ENCODE data around the gene PAM.
A peak's percentile ranks its signal among the peaks of the same experiment; 100 is the strongest.

PAM gene

GRCh38 chr5:102753889-102754766, 977 bp upstream of the PAM start:
- no peak for DNase-seq (ENCODE audit: low read depth)
- Histone ChIP-seq H3K36me3 (ENCODE audit: control insufficient read depth, insufficient read depth, low read length, severe bottlenecking) (no peaks in the 10 kb centered on the region), H3K9ac (ENCODE audit: low read length) (peak overlapping the region; percentile 89), H3K4me1 (ENCODE audit: control insufficient read depth, insufficient read depth, low read length) (peaks cover 11% of the 10 kb centered on the region), H3K4me3 (ENCODE audit: low read length) (peak overlapping the region; percentile 95), H3K9me3 (ENCODE audit: control insufficient read depth, low read length) (no peaks in the 10 kb centered on the region), H3K27me3 (replicated peaks; ENCODE audit: control insufficient read depth, insufficient read depth, low read length) (no peaks in the 10 kb centered on the region)

- Histone ChIP-seq H3K4me1 (ENCODE audit: control insufficient read depth, insufficient read depth, low read length) (peaks cover 28% of the 10 kb centered on the region), H3K4me3 (ENCODE audit: low read length) (peak overlapping the region; percentile 95), H3K9ac (ENCODE audit: low read length) (peak overlapping the region; percentile 89), H3K9me3 (ENCODE audit: control insufficient read depth, low read length) (no peaks in the 10 kb centered on the region), H3K36me3 (ENCODE audit: control insufficient read depth, insufficient read depth, low read length, severe bottlenecking) (no peaks in the 10 kb centered on the region), H3K27me3 (replicated peaks; ENCODE audit: control insufficient read depth, insufficient read depth, low read length) (no peaks in the 10 kb centered on the region)
- DNase-seq (ENCODE audit: low read depth) = peak; percentile 90
These were observed 724 bp downstream of the PAM start for GRCh38 chr5:102755686-102756371.

DNA sequence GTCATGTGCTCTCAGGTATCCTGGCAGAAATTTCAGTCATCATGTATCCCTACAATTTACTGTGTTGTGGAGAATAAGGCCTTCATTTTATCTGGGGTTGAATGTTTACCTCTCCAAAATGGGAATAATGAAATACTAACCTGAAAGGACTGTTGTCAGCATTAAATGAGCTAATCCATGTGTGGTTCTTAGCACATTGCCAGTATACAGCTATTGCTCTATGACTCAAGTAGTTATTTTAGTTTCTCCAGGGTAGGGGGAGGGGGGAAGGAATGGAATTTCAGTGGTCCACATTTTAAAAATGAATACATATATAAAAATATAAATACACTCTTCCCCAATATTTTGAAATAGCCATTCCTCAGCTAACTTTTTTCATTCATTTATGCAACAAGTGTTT, 3.5 kb downstream of the PAM start:
- peak; percentile 44 for DNase-seq (ENCODE audit: low read depth)
- Histone ChIP-seq H3K9ac (ENCODE audit: low read length) (no peak overlapping the region), H3K9me3 (ENCODE audit: control insufficient read depth, low read length) (no peaks in the 10 kb centered on the region), H3K4me3 (ENCODE audit: low read length) (no peak overlapping the region), H3K36me3 (ENCODE audit: control insufficient read depth, insufficient read depth, low read length, severe bottlenecking) (no peaks in the 10 kb centered on the region), H3K4me1 (ENCODE audit: control insufficient read depth, insufficient read depth, low read length) (peaks cover 54% of the 10 kb centered on the region), H3K27me3 (replicated peaks; ENCODE audit: control insufficient read depth, insufficient read depth, low read length) (no peaks in the 10 kb centered on the region)

- DNase-seq (ENCODE audit: low read depth) = no peak
- H3K4me1 ChIP-seq (ENCODE audit: control insufficient read depth, insufficient read depth, low read length) = peaks cover 55% of the 10 kb centered on the region
- H3K9me3 ChIP-seq (ENCODE audit: control insufficient read depth, low read length) = no peaks in the 10 kb centered on the region
- no peaks in the 10 kb centered on the region for H3K36me3 ChIP-seq (ENCODE audit: control insufficient read depth, insufficient read depth, low read length, severe bottlenecking)
- no peak overlapping the region for H3K9ac ChIP-seq (ENCODE audit: low read length)
- H3K4me3 ChIP-seq (ENCODE audit: low read length) = no peak overlapping the region
- H3K27me3 ChIP-seq (replicated peaks; ENCODE audit: control insufficient read depth, insufficient read depth, low read length) = no peaks in the 10 kb centered on the region
These were observed 4.2 kb downstream of the PAM start for GRCh38 chr5:102759289-102759688.

- H3K9ac ChIP-seq (ENCODE audit: low read length) = no peak overlapping the region
- no peaks in the 10 kb centered on the region for H3K36me3 ChIP-seq (ENCODE audit: control insufficient read depth, insufficient read depth, low read length, severe bottlenecking)
- H3K27me3 ChIP-seq (replicated peaks; ENCODE audit: control insufficient read depth, insufficient read depth, low read length) = no peaks in the 10 kb centered on the region
- H3K4me3 ChIP-seq (ENCODE audit: low read length) = no peak overlapping the region
- H3K9me3 ChIP-seq (ENCODE audit: control insufficient read depth, low read length) = no peaks in the 10 kb centered on the region
- no peak for DNase-seq (ENCODE audit: low read depth)
- peaks cover 55% of the 10 kb centered on the region for H3K4me1 ChIP-seq (ENCODE audit: control insufficient read depth, insufficient read depth, low read length)
These were observed 4.6 kb downstream of the PAM start for GRCh38 chr5:102759700-102760099.

GRCh38 chr5:102760815-102761214, 5.7 kb downstream of the PAM start:
- Histone ChIP-seq H3K4me1 (ENCODE audit: control insufficient read depth, insufficient read depth, low read length) (peaks cover 55% of the 10 kb centered on the region), H3K36me3 (ENCODE audit: control insufficient read depth, insufficient read depth, low read length, severe bottlenecking) (no peaks in the 10 kb centered on the region), H3K27me3 (replicated peaks; ENCODE audit: control insufficient read depth, insufficient read depth, low read length) (no peaks in the 10 kb centered on the region), H3K9ac (ENCODE audit: low read length) (no peak overlapping the region), H3K4me3 (ENCODE audit: low read length) (no peak overlapping the region), H3K9me3 (ENCODE audit: control insufficient read depth, low read length) (no peaks in the 10 kb centered on the region)
- peak; percentile 80 for DNase-seq (ENCODE audit: low read depth)

GRCh38 chr5:102762095-102762534, 7.0 kb downstream of the PAM start:
- H3K36me3 ChIP-seq (ENCODE audit: control insufficient read depth, insufficient read depth, low read length, severe bottlenecking) = no peaks in the 10 kb centered on the region
- H3K4me1 ChIP-seq (ENCODE audit: control insufficient read depth, insufficient read depth, low read length) = peaks cover 55% of the 10 kb centered on the region
- H3K27me3 ChIP-seq (replicated peaks; ENCODE audit: control insufficient read depth, insufficient read depth, low read length) = no peaks in the 10 kb centered on the region
- DNase-seq (ENCODE audit: low read depth) = peak; percentile 61
- H3K9ac ChIP-seq (ENCODE audit: low read length) = peak overlapping the region; percentile 78
- no peaks in the 10 kb centered on the region for H3K9me3 ChIP-seq (ENCODE audit: control insufficient read depth, low read length)
- H3K4me3 ChIP-seq (ENCODE audit: low read length) = peak overlapping the region; percentile 63

GRCh38 chr5:102762562-102763227, 7.6 kb downstream of the PAM start:
- Histone ChIP-seq H3K36me3 (ENCODE audit: control insufficient read depth, insufficient read depth, low read length, severe bottlenecking) (no peaks in the 10 kb centered on the region), H3K9me3 (ENCODE audit: control insufficient read depth, low read length) (no peaks in the 10 kb centered on the region), H3K4me1 (ENCODE audit: control insufficient read depth, insufficient read depth, low read length) (peaks cover 57% of the 10 kb centered on the region), H3K27me3 (replicated peaks; ENCODE audit: control insufficient read depth, insufficient read depth, low read length) (no peaks in the 10 kb centered on the region), H3K4me3 (ENCODE audit: low read length) (peak overlapping the region; percentile 22), H3K9ac (ENCODE audit: low read length) (peak overlapping the region; percentile 5)
- DNase-seq (ENCODE audit: low read depth) = no peak

GRCh38 chr5:102763734-102764133, 8.6 kb downstream of the PAM start:
- Histone ChIP-seq H3K9ac (ENCODE audit: low read length) (no peak overlapping the region), H3K36me3 (ENCODE audit: control insufficient read depth, insufficient read depth, low read length, severe bottlenecking) (no peaks in the 10 kb centered on the region), H3K27me3 (replicated peaks; ENCODE audit: control insufficient read depth, insufficient read depth, low read length) (no peaks in the 10 kb centered on the region), H3K4me1 (ENCODE audit: control insufficient read depth, insufficient read depth, low read length) (peaks cover 52% of the 10 kb centered on the region), H3K4me3 (ENCODE audit: low read length) (no peak overlapping the region), H3K9me3 (ENCODE audit: control insufficient read depth, low read length) (no peaks in the 10 kb centered on the region)
- no peak for DNase-seq (ENCODE audit: low read depth)

DNA sequence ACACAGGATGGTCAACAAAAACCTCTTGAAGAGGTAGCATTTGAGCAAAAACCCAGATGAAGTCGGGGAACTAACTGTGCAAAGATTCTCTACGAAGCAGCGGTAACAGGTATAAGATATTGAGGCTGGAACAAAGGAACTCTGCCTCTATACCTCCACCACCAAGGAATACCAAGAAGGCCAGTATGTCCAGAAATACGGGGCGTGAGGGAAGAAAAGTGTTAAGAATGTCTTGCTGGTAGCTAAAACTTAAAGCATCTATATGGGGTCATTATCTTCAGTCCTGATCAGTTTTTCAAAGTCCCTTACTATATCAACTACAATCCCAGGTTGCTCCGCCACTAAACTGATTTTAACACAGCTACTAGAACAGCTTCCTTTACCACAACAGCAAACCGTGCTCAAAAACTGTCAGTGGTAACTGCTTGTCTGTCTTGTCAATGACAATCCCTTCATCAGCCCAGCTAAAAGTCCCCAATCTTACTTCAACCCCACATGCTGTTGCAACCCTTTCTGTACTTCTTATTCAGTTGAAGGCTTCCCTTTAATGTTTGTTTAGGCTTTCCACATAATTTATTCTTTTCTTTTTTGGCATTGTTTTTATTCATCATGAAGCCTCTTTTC, 9.4 kb downstream of the PAM start:
- Histone ChIP-seq H3K36me3 (ENCODE audit: control insufficient read depth, insufficient read depth, low read length, severe bottlenecking) (no peaks in the 10 kb centered on the region), H3K4me1 (ENCODE audit: control insufficient read depth, insufficient read depth, low read length) (peaks cover 45% of the 10 kb centered on the region), H3K9me3 (ENCODE audit: control insufficient read depth, low read length) (no peaks in the 10 kb centered on the region), H3K4me3 (ENCODE audit: low read length) (no peak overlapping the region), H3K9ac (ENCODE audit: low read length) (no peak overlapping the region), H3K27me3 (replicated peaks; ENCODE audit: control insufficient read depth, insufficient read depth, low read length) (no peaks in the 10 kb centered on the region)
- no peak for DNase-seq (ENCODE audit: low read depth)

DNA sequence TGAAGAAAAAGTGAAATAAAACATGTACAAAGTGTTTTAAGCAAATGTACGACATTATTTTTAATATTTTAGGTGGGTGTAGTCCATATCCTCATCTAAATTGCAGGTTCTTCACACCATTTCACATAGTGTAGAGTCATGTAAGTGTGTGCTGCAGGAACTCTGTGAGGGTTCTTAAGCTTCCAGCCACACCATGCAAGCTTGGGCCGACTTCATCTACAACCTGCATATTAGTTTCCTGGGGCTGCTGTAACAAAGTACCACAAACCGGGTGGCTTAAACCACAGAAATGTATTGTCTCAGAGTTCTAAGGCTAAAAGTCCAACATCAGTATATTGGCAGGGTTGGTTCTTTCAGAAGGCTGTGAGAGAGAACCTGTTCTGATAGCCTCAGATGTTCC, 10.2 kb downstream of the PAM start:
- no peaks in the 10 kb centered on the region for H3K36me3 ChIP-seq (ENCODE audit: control insufficient read depth, insufficient read depth, low read length, severe bottlenecking)
- DNase-seq (ENCODE audit: low read depth) = no peak
- no peak overlapping the region for H3K4me3 ChIP-seq (ENCODE audit: low read length)

More for the DNA sequence above, 10.2 kb downstream of the PAM start:
- peaks cover 36% of the 10 kb centered on the region for H3K4me1 ChIP-seq (ENCODE audit: control insufficient read depth, insufficient read depth, low read length)
- H3K27me3 ChIP-seq (replicated peaks; ENCODE audit: control insufficient read depth, insufficient read depth, low read length) = no peaks in the 10 kb centered on the region
- H3K9ac ChIP-seq (ENCODE audit: low read length) = no peak overlapping the region
- H3K9me3 ChIP-seq (ENCODE audit: control insufficient read depth, low read length) = no peaks in the 10 kb centered on the region

All from adipocyte (in vitro differentiated cells).